ENCODE data around the gene BCAS2.

BCAS2 gene

GRCh38 chr1:114540821-114541220 lies 40.6 kb downstream of the BCAS2 start:
- Histone ChIP-seq H3K9me3 (ENCODE audit: control insufficient read depth, insufficient read depth, low read length) (no peaks in the 10 kb centered on the region), H3K36me3 (ENCODE audit: control insufficient read depth, insufficient read depth, low read length) (no peaks in the 10 kb centered on the region), H3K4me1 (ENCODE audit: control insufficient read depth, insufficient read depth, low read length) (peaks cover 1% of the 10 kb centered on the region; the same call in 1 of the 2 replicates), H3K27ac (ENCODE audit: low read length) (no peak overlapping the region), H3K27me3 (ENCODE audit: control insufficient read depth, insufficient read depth, low read length) (no peaks in the 10 kb centered on the region), H3K4me3 (ENCODE audit: low read length) (no peak overlapping the region)
- no peak for DNase-seq (ENCODE audit: low read depth, low spot score)
- no CpG with 5 or more reads among the region's 6 CpGs for WGBS (ENCODE audit: insufficient coverage, insufficient read length)

DNA sequence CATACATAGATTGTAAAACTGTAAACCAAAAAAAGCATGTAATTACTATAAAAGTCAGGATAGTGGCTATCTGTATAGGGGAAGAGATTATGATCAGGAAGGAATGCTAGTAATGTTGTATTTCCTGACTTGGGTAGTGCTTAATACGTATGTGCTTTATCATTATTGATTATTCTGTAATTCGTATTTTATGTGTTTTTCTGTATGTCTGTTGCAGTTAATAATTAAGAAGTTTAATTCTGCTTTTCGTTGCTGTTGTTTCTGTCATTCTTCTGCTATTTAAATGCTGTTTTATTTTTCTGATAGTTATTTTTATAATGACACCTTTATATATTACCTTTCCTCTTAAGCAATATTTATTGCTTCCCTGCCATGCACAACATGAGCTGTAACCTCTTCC lies 41.1 kb downstream of the BCAS2 start:
- Histone ChIP-seq H3K36me3 (ENCODE audit: control insufficient read depth, insufficient read depth, low read length) (no peaks in the 10 kb centered on the region), H3K27ac (ENCODE audit: low read length) (no peak overlapping the region), H3K9me3 (ENCODE audit: control insufficient read depth, insufficient read depth, low read length) (no peaks in the 10 kb centered on the region), H3K4me1 (ENCODE audit: control insufficient read depth, insufficient read depth, low read length) (peaks cover 1% of the 10 kb centered on the region; the same call in 1 of the 2 replicates), H3K4me3 (ENCODE audit: low read length) (no peak overlapping the region), H3K27me3 (ENCODE audit: control insufficient read depth, insufficient read depth, low read length) (no peaks in the 10 kb centered on the region)
- WGBS (ENCODE audit: insufficient coverage, insufficient read length) = no CpG with 5 or more reads among the region's 3 CpGs
- no peak for DNase-seq (ENCODE audit: low read depth, low spot score)

DNA sequence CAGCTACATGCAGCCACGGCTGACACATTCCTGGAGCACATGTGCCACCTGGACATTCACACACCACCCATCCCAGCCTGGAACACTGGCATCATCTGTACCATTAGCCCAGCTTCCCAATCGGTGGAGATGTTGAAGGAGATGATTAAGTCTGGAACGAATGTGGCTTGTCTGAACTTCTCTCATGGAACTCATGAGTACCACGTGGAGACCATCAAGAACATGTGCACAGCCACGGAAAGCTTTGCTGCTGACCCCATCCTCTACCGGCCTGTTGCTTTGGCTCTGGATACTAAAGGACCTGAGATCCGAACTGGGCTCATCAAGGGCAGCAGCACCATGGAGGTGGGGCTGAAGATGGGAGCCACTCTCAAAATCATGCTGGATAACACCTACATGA lies 45.4 kb downstream of the BCAS2 start:
- no peaks in the 10 kb centered on the region for H3K27me3 ChIP-seq (ENCODE audit: control insufficient read depth, insufficient read depth, low read length)
- no peak overlapping the region for H3K27ac ChIP-seq (ENCODE audit: low read length)
- peaks cover 1% of the 10 kb centered on the region; the same call in 1 of the 2 replicates for H3K4me1 ChIP-seq (ENCODE audit: control insufficient read depth, insufficient read depth, low read length)
- no peak overlapping the region for H3K4me3 ChIP-seq (ENCODE audit: low read length)
- DNase-seq (ENCODE audit: low read depth, low spot score) = no peak
- H3K36me3 ChIP-seq (ENCODE audit: control insufficient read depth, insufficient read depth, low read length) = no peaks in the 10 kb centered on the region
- no CpG with 5 or more reads among the region's 7 CpGs for WGBS (ENCODE audit: insufficient coverage, insufficient read length)
- no peaks in the 10 kb centered on the region for H3K9me3 ChIP-seq (ENCODE audit: control insufficient read depth, insufficient read depth, low read length)

- H3K27ac ChIP-seq (ENCODE audit: low read length) = no peak overlapping the region
- no peaks in the 10 kb centered on the region for H3K9me3 ChIP-seq (ENCODE audit: control insufficient read depth, insufficient read depth, low read length)
- H3K4me3 ChIP-seq (ENCODE audit: low read length) = no peak overlapping the region
- no CpG with 5 or more reads among the region's 1 CpG for WGBS (ENCODE audit: insufficient coverage, insufficient read length)
- no peaks in the 10 kb centered on the region for H3K36me3 ChIP-seq (ENCODE audit: control insufficient read depth, insufficient read depth, low read length)
- no peak for DNase-seq (ENCODE audit: low read depth, low spot score)
- no peaks in the 10 kb centered on the region for H3K27me3 ChIP-seq (ENCODE audit: control insufficient read depth, insufficient read depth, low read length)
- H3K4me1 ChIP-seq (ENCODE audit: control insufficient read depth, insufficient read depth, low read length) = peaks cover 1% of the 10 kb centered on the region; the same call in 1 of the 2 replicates
Observed at GRCh38 chr1:114535401-114535800, 46.0 kb downstream of the BCAS2 start.

GRCh38 chr1:114531094-114531493 lies 50.3 kb downstream of the BCAS2 start:
- Histone ChIP-seq H3K4me3 (ENCODE audit: low read length) (no peak overlapping the region), H3K9me3 (ENCODE audit: control insufficient read depth, insufficient read depth, low read length) (no peaks in the 10 kb centered on the region), H3K36me3 (ENCODE audit: control insufficient read depth, insufficient read depth, low read length) (no peaks in the 10 kb centered on the region), H3K27ac (ENCODE audit: low read length) (no peak overlapping the region), H3K27me3 (ENCODE audit: control insufficient read depth, insufficient read depth, low read length) (no peaks in the 10 kb centered on the region), H3K4me1 (ENCODE audit: control insufficient read depth, insufficient read depth, low read length) (no peaks in the 10 kb centered on the region)
- whole genome bisulfite sequencing (ENCODE audit: insufficient coverage, insufficient read length) = no CpG with 5 or more reads among the region's 1 CpG
- no peak for DNase-seq (ENCODE audit: low read depth, low spot score)

- no CpG with 5 or more reads among the region's 2 CpGs for WGBS (ENCODE audit: insufficient coverage, insufficient read length)
- Histone ChIP-seq H3K27me3 (ENCODE audit: control insufficient read depth, insufficient read depth, low read length) (no peaks in the 10 kb centered on the region), H3K36me3 (ENCODE audit: control insufficient read depth, insufficient read depth, low read length) (no peaks in the 10 kb centered on the region), H3K27ac (ENCODE audit: low read length) (no peak overlapping the region), H3K4me1 (ENCODE audit: control insufficient read depth, insufficient read depth, low read length) (no peaks in the 10 kb centered on the region), H3K4me3 (ENCODE audit: low read length) (no peak overlapping the region), H3K9me3 (ENCODE audit: control insufficient read depth, insufficient read depth, low read length) (no peaks in the 10 kb centered on the region)
- no peak for DNase-seq (ENCODE audit: low read depth, low spot score)
Observed at GRCh38 chr1:114530224-114530623, 51.2 kb downstream of the BCAS2 start.

GRCh38 chr1:114524944-114525343 lies 56.5 kb downstream of the BCAS2 start:
- no peak for DNase-seq (ENCODE audit: low read depth, low spot score)
- no peak overlapping the region for H3K27ac ChIP-seq (ENCODE audit: low read length)
- no peaks in the 10 kb centered on the region for H3K27me3 ChIP-seq (ENCODE audit: control insufficient read depth, insufficient read depth, low read length)
- no peaks in the 10 kb centered on the region for H3K9me3 ChIP-seq (ENCODE audit: control insufficient read depth, insufficient read depth, low read length)
- H3K36me3 ChIP-seq (ENCODE audit: control insufficient read depth, insufficient read depth, low read length) = no peaks in the 10 kb centered on the region
- no peak overlapping the region for H3K4me3 ChIP-seq (ENCODE audit: low read length)
- no peaks in the 10 kb centered on the region for H3K4me1 ChIP-seq (ENCODE audit: control insufficient read depth, insufficient read depth, low read length)

DNA sequence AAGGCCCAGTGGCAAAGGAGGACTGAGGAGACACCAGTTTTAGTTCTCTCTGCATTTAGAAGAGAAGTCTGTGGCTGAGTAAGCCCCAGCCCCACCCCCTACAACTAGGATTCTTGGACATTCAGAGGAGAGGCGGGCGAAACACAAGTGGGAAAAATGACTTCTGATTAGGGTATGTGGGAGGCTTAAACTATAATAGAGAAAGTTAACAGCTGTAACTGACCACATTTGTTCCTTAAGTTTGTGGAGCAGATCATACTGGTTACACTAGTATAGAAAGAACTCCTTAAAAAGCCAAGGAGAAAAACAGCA lies 59.2 kb downstream of the BCAS2 start:
- H3K4me3 ChIP-seq (ENCODE audit: low read length) = no peak overlapping the region
- H3K9me3 ChIP-seq (ENCODE audit: control insufficient read depth, insufficient read depth, low read length) = no peaks in the 10 kb centered on the region
- H3K27me3 ChIP-seq (ENCODE audit: control insufficient read depth, insufficient read depth, low read length) = no peaks in the 10 kb centered on the region
- H3K4me1 ChIP-seq (ENCODE audit: control insufficient read depth, insufficient read depth, low read length) = no peaks in the 10 kb centered on the region
- H3K27ac ChIP-seq (ENCODE audit: low read length) = no peak overlapping the region
- WGBS (ENCODE audit: insufficient coverage, insufficient read length) = no CpG with 5 or more reads among the region's 2 CpGs
- no peaks in the 10 kb centered on the region for H3K36me3 ChIP-seq (ENCODE audit: control insufficient read depth, insufficient read depth, low read length)
- no peak for DNase-seq (ENCODE audit: low read depth, low spot score)

GRCh38 chr1:114521396-114522263 lies 59.8 kb downstream of the BCAS2 start:
- Histone ChIP-seq H3K9me3 (ENCODE audit: control insufficient read depth, insufficient read depth, low read length) (no peaks in the 10 kb centered on the region), H3K4me3 (ENCODE audit: low read length) (no peak overlapping the region), H3K4me1 (ENCODE audit: control insufficient read depth, insufficient read depth, low read length) (no peaks in the 10 kb centered on the region), H3K27me3 (ENCODE audit: control insufficient read depth, insufficient read depth, low read length) (no peaks in the 10 kb centered on the region), H3K36me3 (ENCODE audit: control insufficient read depth, insufficient read depth, low read length) (no peaks in the 10 kb centered on the region), H3K27ac (ENCODE audit: low read length) (no peak overlapping the region)
- DNase-seq (ENCODE audit: low read depth, low spot score) = no peak
- no CpG with 5 or more reads among the region's 8 CpGs for WGBS (ENCODE audit: insufficient coverage, insufficient read length)

Measured in iPS DF 6.9 (cell line).